Calu3 (cell line): ENCODE data around the gene MAP4K2. TPM values are rescaled to one million over a fixed set of nuclear protein-coding genes. Genes with fewer than 3 reads are reported as not detected.

Experiments
- BruUV-seq: library from RNA; stranded (reverse); fragments of 400-500 nt; replicated peaks from 2 replicates; lab custom pipeline; 2021; lab: Mats Ljungman, UMichigan
- CTCF ChIA-PET: fragments of 300-600 bp; sonication (Branson Sonifier 250); formaldehyde crosslinking; loops from one replicate; lab custom pipeline; 2022; ENCODE audit warnings: antibody characterized with exemption; lab: Charles Lee
- DNase-seq: peaks from one replicate; pipeline ENCODE4 v3.0.0; 2022
- H3K27ac Mint-ChIP-seq: one replicate; pipeline ENCODE4 v1.8.0; 2022; ENCODE audit warnings: mixed read lengths; ENCODE audit not compliant: unreplicated experiment
- H3K27me3 Mint-ChIP-seq: one replicate; pipeline ENCODE4 v1.8.0; 2022; ENCODE audit warnings: mixed read lengths; ENCODE audit not compliant: unreplicated experiment
- H3K36me3 Mint-ChIP-seq: one replicate; pipeline ENCODE4 v1.8.0; 2022; ENCODE audit warnings: mild to moderate bottlenecking, moderate library complexity, mixed read lengths; ENCODE audit not compliant: insufficient read depth, unreplicated experiment
- H3K4me1 Mint-ChIP-seq: one replicate; pipeline ENCODE4 v1.8.0; 2022; ENCODE audit warnings: mild to moderate bottlenecking, low read depth, mixed read lengths; ENCODE audit not compliant: unreplicated experiment
- H3K4me3 Mint-ChIP-seq: one replicate; pipeline ENCODE4 v1.8.0; 2022; ENCODE audit warnings: mild to moderate bottlenecking, low read depth, moderate library complexity, mixed read lengths; ENCODE audit not compliant: unreplicated experiment
- H3K9me3 Mint-ChIP-seq: one replicate; pipeline ENCODE4 v1.8.0; 2022; ENCODE audit warnings: low read depth, mixed read lengths; ENCODE audit not compliant: unreplicated experiment
- intact Hi-C: fragments of 100-400 bp; cut with micrococcal nuclease; formaldehyde crosslinking; loops from one replicate; pipeline ENCODE4 v1.10.0; 2022; ENCODE audit not compliant: unreplicated experiment
- total RNA-seq: library from RNA; stranded (reverse); gene quantifications from 2 replicates; pipeline ENCODE4 v1.2.3, GENCODE V29; 2022
- TF ChIP-seq, protein P1 (sequence below): fragments of 200-600 bp; IDR thresholded peaks from one replicate; pipeline ENCODE4 v1.8.0; 2022; ENCODE audit warnings: antibody characterized with exemption; ENCODE audit not compliant: unreplicated experiment

The MAP4K2 gene
- total RNA-seq, 1 experiment from 2014 or later, result 17.4 TPM

DNA sequence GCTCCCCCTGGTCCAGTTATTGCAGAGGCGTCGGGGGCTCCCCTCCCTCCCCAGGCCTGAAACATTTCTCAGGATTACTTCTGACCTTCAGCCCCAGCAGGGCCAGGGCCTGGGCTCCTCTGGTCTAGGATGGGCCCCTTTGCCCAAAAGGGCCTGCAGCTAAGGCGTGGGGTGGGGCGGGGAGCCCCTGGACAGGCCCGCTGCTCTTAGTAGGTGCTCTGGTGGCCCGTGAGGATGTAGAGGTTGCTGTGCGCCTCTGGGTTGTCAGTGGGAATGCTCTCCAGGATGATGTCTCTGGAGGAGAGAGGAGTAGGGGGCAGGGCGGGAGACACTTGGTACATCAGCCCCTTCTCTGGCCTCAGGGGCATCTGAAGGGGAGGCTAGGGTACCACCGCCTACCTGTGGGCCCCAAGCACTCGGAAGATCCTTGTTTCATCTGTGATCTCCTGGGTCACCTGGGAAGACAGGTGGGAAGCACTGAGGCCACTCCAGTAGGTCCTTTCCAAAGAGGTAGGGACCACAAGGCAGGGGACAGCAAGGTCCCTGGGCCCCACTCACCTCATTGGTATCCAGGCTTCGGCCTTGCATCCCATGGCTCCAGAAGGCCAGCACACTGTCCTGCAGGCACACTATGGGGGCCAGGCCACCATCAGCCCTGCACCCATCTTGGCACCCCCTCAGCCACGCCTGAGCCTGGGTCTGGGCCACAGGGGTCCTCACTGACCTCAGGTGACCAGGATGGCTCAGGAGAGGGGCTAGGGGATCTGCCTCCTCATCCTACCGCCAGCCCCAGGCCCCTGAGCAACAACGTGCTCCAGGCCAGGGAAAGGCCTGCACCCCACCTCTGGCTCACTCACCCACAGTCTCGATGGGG is 13.4 kb downstream of the MAP4K2 start:
- Mint-ChIP-seq H3K4me3 (no peak overlapping the region), H3K9me3 (no peaks in the 10 kb centered on the region), H3K36me3 (no peaks in the 10 kb centered on the region), H3K27ac (no peak overlapping the region), H3K27me3 (no peaks in the 10 kb centered on the region), H3K4me1 (no peaks in the 10 kb centered on the region)
- TF ChIP-seq, protein P1, sequence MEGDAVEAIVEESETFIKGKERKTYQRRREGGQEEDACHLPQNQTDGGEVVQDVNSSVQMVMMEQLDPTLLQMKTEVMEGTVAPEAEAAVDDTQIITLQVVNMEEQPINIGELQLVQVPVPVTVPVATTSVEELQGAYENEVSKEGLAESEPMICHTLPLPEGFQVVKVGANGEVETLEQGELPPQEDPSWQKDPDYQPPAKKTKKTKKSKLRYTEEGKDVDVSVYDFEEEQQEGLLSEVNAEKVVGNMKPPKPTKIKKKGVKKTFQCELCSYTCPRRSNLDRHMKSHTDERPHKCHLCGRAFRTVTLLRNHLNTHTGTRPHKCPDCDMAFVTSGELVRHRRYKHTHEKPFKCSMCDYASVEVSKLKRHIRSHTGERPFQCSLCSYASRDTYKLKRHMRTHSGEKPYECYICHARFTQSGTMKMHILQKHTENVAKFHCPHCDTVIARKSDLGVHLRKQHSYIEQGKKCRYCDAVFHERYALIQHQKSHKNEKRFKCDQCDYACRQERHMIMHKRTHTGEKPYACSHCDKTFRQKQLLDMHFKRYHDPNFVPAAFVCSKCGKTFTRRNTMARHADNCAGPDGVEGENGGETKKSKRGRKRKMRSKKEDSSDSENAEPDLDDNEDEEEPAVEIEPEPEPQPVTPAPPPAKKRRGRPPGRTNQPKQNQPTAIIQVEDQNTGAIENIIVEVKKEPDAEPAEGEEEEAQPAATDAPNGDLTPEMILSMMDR, result no peak
- CTCF ChIA-PET, result interaction anchor here (0.6 kb wide), 1 partner anchor 56 kb away, joined by 3 read pairs; no protein-coding TSS in a partner anchor
- DNase-seq, result no peak
- intact Hi-C loops, result loop anchor here (5.0 kb wide), 1 partner anchor 328 kb away; the partner anchor contains the start of gene ZNHIT2
- BruUV-seq, result no TSS peak

DNA sequence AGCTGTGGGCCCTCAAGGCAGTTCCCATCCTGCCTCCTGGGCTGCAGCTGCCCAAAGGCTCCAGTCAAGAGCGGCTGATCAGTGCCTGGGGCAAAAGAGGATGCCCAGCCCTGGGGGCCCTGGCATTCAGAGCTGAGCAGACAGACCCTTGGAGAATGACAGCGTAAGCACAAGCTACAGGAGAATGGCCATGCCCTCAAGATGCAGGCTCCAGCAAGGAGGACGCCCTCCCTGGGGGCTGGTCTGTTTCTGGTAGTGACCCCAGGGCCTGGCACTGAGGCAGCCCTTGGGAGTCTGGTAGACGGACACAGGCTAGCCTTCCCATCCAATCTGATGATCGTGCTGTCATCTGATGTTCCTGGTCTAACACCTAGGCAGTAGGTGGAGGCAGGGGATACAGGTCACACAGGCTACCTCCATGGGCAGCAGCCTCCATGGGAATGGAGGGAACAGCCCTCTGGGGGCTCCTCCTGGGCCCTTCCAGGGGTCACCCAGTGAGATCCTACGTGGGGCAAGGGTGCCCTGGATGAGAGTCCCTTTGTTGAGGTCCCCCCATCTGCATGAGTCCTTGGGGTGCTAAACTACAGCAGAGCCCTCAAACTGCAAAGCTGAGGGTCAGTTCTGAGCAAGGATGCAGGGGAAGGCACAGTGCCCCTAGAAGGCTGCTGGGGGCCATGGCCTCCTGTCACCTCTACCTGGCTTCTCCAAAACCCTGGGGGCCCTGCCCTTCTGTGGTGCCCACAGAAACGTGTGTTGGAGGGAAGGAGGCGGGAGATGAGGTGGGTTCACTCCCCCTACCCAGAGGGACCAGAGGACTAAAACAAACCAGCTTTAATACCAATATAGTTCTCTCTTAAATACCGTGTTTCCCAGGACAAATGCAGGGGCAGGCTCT is 14.4 kb downstream of the MAP4K2 start:
- CTCF ChIA-PET, result interaction anchor here (0.6 to 0.9 kb wide), 6 partner anchors 10 to 394 kb away, joined by 3 to 6 read pairs (median 4); partner anchors contain the start of genes BATF2, CDC42BPG and SF1
- intact Hi-C loops, result loop anchor here (5.0 kb wide), 1 partner anchor 329 kb away; the partner anchor contains the start of gene ZNHIT2
- no peaks in the 10 kb centered on the region for H3K4me1 Mint-ChIP-seq
- TF ChIP-seq, protein P1, result no peak
- H3K36me3 Mint-ChIP-seq, result no peaks in the 10 kb centered on the region
- no peaks in the 10 kb centered on the region for H3K9me3 Mint-ChIP-seq
- no TSS peak for BruUV-seq
- no peak overlapping the region for H3K4me3 Mint-ChIP-seq
- DNase-seq, result no peak
- no peak overlapping the region for H3K27ac Mint-ChIP-seq
- no peaks in the 10 kb centered on the region for H3K27me3 Mint-ChIP-seq

DNA sequence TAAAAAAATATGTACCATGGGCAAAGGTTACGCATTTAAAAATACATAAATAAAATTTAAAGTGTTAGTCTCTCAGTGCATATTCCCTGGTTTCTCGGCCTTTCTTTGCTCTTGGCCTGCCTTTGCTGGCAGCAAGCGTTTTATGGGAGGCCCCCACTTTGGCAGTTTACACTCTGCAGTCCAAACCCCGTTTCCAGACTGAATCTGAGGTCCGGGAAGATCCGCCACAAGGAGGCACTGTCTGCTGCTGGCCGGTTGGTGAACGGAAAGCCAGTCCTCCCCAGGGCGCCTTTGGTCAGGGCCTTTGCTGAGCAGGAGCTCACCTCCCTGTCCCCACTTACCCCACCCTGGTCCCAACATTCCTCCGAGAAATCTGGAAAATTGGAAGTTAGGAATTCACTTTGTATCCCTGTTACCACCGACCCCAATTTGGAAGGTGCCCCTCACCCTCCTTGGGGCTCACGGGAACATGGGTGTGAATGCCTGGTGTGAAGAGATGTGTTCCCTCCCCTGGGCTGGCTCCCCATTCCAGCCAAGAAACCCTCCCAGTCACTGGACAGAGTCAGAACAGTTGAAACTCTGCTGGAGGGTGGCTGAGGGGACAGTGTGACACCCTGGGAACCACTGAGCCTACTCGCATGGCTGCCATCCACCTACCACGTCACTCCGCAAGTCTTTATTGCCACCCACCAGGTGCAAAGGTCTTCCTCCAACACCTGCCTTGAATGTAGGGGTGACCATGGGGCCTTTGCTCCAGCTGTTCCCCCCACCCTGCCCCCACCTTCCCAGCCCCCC is 15.3 kb downstream of the MAP4K2 start:
- Mint-ChIP-seq H3K4me1 (no peaks in the 10 kb centered on the region), H3K27me3 (no peaks in the 10 kb centered on the region), H3K27ac (no peak overlapping the region), H3K9me3 (no peaks in the 10 kb centered on the region), H3K36me3 (no peaks in the 10 kb centered on the region), H3K4me3 (no peak overlapping the region)
- CTCF ChIA-PET, result interaction anchor here (0.6 to 0.9 kb wide), 7 partner anchors 9 to 863 kb away, joined by 3 to 6 read pairs (median 3); partner anchors contain the start of genes BATF2, CDC42BPG and SF1
- intact Hi-C loops, result loop anchor here (5.0 kb wide), 1 partner anchor 330 kb away; the partner anchor contains the start of gene ZNHIT2
- BruUV-seq, result no TSS peak
- peak; percentile 78 for DNase-seq
- TF ChIP-seq, protein P1, result peak; percentile 74
